Fibroblast of the conjunctiva (primary cell): ENCODE results near the gene TAB2.
A peak's percentile ranks its signal among the peaks of the same experiment; 100 is the strongest.

ENCODE experiments used
- DNase-seq: peaks from one replicate; pipeline ENCODE4 v3.0.0-alpha.2; 2010; ENCODE audit warnings: low read depth

TAB2 gene

DNA sequence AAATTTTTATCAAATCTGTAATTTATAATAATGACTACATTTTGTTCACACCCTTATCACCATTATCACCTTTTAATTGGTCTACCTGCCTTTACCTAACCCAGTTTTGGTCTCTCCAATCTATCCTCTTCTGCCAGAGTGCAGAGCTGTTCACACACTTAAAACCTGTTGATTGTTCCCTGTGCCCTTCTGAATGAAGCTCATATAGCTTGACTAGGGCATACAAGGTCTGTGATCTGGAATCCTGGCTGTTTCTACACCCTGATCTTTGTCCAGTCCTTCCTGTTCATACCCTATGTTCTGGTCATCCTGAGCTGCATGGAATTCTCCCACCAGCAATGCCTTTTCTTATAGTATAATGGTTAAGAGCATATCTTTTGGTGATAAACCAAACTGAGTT, 53.6 kb downstream of the TAB2 start:
- DNase-seq: no peak

DNA sequence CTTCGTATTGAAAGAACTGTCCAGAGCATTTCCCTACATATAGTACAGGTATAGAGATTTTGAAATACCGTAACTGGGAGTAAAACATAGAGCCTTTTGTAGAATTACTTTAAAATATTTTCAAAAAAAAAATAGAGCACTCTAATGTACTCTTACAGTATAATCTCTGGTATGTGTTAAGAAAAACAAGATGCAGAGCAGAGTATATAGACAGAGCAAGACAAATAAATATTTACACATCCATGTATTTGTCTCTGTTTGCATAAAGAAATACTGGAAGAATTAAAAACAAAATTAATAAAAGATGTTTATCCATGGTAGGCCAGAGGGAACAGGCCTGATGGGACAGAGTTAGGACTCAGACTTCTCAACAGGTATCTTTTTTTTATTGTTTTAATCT, 54.5 kb downstream of the TAB2 start:
- DNase-seq: no peak

DNA sequence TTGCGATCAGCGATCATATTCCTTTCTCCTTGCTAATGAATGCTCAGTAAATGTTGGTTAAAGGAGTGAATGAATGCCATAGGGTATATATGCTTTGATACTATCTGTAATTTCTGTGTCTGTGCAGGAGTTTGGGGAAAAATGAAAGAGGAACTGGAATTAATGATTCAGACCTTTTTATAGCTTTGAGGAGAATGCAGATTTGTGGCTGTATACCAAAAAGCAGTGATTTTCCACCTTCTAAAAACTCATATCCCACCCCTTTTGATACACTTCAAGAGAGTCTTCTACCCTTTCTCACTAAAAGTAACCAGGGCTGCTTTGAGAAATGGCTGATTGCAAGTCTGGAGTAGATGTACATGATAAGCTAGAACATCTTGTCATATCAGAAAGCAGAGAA, 56.0 kb downstream of the TAB2 start:
- DNase-seq: no peak

DNA sequence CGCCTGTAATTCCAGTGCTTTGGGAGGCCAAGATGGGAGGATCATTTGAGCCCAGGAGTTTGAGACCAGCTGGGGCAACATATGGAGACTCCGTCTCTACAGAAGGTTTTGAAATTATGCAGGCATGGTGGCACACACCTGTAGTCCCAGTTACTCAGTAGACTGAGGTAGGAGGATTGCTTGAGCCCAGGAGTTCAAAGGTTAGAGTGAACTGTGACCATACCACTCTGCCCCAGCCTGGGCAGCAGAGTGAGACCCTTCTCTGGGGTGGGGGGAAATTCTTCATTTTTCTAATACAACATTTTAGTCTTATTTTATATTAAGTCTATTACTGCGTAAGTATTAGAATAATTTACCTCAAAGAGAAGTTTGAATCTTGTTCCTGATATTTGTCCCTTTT, 62.5 kb downstream of the TAB2 start:
- DNase-seq: no peak

DNA sequence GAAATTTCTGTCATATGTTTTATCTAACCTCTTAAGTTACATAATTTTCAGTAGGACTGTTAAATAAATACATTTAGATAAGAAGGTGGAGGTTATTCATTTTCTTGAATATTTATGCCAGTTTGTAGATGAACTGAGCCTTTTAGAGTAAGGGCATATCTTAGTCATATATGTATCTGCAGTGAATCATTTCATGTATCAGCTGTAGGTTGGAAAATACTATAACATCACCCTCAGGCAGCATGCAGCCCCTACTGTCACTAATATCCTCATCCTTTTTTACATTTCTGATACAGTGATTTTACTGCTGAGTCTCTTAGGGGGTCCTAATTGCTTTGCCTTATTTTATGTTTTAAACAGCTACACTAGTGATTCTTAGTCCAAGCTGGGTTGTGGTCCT, 63.0 kb downstream of the TAB2 start:
- DNase-seq: no peak

DNA sequence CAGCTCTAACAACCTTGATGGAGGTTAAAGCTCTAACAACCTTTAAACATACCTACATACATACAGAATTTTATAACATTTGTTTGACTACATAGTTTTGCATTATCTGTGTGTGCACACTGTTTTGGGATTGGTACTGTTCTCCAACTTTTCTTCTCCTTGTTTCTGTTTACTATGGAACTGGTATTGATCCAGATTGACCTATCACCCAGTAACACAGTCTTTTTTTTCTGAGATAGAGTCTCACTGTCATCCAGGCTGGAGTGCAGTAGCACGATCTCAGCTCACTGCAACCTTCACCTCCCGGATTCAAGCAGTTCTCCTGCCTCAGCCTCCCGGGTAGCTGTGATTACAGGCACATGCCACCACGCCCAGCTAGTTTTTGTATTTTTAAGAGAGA, 65.9 kb downstream of the TAB2 start:
- no peak for DNase-seq

DNA sequence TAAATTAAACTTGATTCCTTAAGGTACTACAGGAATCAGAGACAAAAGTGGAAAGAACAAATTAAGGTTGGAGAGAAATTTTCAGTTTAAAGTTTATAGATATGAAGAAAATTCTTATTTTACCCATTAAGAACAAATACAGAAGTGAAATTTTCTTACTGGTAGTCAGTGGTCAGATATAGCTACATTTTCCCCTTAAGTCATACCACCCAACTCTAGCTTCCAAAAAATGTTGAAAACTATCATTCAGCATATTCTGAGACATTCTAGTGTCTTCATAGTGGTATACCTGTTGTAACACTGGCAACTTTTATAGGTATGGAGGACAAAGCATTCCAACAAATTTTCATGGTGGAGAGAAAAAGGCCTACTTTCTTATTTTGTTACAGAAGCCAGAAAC, 67.0 kb downstream of the TAB2 start:
- DNase-seq: no peak

DNA sequence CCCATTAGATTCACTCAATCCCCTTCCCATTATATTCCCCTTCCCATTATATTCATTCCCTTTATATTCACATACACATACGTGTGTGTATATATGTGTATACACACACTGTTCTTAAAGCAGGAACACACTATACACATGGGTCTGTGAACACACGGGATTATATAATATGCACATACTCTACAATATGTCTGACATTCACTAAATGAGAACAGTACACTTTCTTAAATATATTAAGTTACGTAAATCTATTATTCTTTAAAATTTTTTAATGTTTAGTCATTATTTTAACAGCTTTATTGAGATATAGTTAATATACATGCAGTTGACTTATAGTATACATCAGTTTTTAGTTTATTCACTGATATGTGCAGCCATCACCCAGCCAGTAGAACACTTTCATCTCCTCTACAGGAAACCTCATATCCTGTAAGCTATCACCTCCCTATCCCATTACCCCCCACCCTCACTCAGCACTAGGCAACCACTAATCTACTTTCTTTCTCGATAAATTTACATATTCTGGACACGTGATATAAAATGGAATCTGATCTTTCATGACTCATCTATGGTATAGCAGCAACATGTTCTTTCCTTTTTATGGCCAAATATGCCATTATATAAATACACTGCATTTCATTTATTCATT, 68.6 kb downstream of the TAB2 start:
- DNase-seq: no peak

DNA sequence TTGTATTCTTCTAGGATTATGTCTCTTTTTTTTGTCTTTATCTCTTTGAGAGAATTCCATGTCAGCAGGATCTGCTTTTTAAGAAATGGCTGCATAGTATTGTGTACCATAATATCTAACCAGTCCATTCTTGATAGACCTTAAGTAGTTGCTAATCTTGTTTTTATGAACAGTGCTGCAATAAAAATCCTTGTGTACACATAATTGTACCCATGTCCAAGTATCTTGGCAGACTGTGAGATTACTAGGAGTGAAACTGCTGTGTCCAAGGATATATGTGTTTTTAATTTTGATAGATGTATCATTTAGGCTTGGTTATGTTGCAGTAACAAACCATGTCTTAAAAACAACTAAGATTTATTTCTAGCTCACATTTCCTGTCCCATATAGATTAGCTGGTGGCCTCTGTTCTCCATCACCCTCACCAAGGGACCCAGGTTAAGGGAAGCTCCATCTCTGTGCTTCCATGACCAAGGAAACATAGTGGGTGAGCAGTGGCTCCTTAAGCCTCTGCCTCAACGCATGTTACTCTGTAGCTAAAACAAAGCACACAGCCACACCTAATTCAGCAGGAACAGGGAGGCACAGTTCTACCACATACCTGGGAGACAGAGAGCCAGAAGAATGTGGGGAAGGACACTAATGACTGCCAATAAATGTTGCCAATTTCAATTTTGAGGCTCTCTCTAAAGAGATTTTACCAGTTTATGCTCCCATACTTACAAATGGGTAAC, 70.4 kb downstream of the TAB2 start:
- peak; percentile 4 for DNase-seq

DNA sequence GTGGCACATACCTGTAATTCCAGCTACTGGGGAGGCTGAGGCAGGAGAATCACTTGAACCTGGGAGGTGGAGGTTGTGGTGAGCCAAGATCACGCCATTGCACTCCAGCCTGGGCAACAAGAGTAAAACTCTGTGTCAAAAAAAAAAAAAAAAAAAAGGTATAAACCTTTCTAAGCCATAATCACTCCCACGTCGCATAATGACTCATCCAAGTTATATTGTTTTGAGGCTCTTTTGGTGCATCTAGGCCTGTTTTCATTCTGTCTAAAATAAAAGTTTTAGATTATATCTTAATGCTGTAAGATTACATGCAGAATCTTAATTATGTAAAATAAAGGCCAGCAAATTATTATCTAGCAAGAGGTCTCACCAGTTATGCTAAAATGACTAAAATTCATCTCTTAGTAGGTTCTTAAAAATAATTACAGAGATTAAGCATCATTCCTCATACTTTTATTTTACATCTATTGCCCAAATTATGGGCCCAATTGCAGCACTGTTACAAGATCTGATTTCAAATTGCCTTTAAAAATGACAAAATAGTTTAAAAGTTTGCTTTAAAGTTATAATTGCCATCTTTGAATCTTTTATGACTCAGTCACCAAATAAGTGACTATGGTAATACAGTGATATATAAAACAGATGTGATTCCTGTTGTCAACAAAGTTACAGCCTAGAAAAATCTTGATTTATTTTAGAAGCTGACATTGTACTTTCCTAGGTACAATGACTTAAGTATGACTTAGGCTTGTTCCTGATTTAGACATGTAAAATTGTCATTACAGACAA, 72.2 kb downstream of the TAB2 start:
- DNase-seq: no peak

DNA sequence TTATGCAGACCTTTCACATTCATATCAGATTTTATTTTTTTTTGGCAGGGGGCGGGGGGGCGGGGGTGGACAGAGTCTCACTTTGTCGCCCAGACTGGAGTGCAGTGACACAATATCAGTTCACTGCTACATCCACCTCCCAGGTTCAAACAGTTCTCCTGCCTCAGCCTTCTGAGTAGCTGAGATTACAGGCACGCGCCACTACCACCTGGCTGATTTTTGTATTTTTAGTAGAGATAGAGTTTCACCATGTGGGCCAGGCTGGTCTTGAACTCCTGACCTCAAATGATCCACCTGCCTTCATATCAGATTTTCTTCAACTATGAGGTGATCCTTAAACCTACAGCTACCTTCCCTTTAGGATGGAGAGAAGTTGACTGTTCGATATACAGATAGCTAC, 74.6 kb downstream of the TAB2 start:
- DNase-seq: no peak

DNA sequence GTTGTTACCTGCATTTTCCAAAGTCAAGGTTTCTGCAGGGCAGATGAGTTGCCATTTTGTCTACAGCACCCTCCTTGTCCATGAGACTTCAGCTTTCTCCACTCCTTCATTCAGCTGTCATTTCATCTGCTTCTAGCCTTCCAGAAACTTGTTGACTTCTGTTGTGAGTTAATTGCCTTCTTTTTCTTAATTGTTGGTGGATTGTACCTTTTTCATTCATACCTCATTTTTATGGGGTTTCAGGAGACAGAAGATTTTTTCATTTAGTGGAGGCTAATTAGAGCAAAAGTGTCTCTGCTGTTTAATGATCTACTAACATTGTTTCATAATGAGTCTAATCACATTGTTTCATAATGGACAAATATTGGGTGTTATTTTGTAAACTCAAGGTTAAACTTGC, 75.0 kb downstream of the TAB2 start:
- DNase-seq: no peak

DNA sequence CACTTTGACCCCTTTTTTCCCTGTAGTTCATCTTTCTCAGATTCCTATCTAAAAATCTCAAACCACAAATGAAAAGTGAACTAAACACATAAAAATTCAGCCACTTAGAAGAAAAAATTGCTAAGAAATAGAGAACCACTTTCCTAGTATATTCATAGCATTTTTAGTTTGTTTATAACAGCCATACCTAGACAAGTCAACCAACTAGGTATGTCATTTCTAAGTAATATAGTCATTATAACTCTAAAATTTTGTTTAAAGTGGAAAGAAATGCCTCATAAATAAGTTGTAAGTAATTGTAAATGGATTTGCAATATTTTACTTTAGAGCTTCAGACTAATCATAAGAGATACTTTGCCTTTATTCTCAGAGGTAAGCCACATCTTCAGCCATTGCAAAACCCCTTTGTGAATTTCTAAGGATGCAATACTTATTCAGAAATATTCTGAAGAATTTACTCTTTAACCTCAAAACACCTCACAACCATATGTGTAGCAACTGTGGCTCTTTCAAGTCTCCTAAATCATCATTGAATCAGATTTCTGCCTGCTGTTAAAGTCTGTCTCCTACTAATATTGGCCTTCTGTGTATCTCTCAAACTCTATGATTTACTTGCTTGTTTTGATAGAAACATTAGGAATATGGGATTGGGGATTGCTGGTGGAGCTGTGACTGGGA, 75.6 kb downstream of the TAB2 start:
- DNase-seq: no peak

DNA sequence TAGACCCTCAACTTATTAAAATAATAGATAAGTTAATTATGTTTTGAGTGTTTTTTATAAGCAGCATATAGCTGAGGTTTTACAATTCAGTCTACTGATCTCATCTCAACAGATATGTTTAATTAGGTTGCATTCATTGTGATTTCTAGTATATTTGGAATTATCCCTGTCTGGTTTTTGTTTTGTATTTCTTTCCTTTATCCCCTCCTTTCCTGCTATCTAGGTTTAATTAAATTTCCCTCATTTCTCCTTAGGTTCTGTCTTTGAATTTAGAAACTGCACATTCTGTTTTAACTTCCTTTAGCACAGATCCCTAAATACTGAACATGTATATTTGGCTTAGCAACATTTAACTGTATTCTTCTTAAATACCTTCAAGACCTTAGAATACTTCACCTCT, 77.7 kb downstream of the TAB2 start:
- DNase-seq: no peak

DNA sequence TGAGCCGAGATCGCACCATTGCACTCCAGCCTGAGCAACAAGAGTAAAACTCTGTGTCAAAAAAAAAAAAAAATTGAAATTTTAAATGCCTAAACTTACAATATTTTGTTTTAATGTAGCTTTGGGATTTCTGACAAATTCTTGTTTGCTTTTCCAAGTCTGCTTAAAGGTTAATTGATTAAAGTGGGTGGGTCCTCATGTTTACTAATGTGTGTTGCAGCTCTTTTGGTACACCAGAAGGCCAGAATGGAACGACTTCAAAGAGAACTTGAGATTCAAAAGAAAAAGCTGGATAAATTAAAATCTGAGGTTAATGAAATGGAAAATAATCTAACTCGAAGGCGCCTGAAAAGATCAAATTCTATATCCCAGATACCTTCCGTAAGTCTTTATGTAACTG, 79.9 kb downstream of the TAB2 start:
- DNase-seq: no peak

DNA sequence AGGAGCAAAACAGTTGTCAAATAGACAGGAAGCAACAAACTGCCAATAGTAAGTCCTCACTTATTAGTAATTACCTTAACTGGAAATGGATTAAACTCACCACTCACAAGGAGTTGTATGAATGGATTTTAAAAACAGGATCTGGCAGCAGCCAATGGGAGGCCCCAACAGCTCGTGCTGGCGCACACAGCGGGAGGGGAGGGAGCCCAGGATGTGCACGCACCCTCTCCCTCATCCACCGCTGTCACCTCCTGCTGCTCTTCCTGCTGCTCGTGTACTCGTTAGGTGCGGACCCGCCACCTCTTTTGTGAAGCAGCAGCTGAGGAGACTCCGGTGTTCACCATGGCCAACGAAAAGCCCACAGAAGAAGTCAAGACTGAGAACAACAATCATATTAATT, 82.5 kb downstream of the TAB2 start, which contains the start of gene SUMO4:
Gene SUMO4 (plus strand): TSS at position 213 of the 400 bp plus-strand sequence. CDS start 130 bp downstream, at position 343.
- no peak for DNase-seq

DNA sequence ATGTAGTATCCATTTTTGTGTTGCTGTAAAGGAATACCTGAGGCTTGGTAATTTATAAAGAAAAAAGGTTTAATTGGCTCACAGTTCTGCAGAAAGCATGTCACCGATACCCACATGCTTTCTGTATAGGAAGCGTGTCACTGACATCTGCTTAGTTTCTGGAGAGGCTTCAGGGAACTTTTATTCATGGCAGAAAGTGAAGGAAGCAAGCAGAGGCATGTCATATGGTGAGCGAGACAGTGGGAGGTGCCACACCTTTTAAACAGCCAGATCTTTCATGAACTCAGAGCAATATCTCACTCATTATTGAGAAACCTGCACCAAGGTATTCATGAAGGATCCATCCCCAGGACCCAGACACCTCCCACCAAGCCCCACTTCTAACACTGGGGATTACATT, 86.0 kb downstream of the TAB2 start:
- DNase-seq: no peak

DNA sequence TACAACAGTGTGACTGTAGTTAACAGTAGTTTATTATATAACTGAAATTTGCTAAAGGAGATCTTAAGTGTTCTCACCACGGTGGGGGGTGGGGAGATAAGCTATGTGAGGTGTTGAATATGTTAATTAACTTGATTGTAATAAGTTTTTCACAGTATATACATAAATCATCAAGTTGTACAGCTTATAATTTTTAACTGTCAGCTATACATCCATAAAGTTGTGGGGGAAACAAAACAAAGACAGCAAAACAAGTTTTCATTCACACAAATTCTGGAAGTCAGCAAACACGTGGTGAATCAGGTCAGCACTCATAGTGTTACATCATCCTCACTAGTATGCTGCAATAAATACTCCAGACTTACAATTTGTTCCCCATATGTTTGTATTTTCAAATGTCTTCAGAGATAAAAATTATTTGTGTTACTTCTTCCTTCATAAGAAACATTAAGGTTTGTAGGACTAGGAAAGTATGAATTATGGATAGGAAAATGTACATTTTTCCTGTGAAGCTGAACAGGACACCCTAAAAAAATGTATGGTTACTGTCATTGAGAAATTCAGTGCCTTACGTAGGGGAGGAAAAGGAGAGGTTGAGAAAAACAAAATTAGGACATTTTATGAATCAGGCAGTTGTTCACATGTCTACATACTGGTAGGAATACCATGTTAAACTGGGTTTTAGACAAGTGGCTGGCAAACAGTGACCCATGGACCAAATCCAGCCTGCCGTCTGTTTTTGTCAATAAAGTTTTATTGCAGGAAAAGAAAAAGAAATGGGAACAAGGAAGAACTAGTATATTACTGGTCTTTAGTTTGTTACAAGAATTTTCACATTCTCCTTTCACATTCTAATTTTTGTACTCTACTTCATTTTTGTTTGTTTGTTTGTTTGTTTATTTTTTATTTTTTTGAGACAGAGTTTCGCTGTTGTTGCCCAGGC, 88.6 kb downstream of the TAB2 start:
- DNase-seq: peak; percentile 64

DNA sequence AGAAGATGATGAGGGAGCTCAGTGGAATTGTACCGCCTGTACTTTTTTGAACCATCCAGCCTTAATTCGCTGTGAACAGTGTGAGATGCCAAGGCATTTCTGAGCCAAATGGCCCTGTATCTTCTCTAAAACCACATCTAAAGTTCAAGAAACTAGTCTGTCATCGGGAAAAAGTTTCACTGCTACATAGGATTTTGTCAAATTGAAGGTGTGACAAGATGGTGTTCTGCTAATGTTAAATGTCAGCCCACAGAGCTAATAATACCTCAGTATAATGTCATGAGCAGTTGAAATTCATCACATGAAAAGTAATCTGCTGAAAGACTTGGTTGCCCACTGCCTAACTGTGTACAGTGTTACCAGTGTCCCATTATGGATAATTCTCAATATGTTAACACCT, 92.1 kb downstream of the TAB2 start:
- DNase-seq: no peak

DNA sequence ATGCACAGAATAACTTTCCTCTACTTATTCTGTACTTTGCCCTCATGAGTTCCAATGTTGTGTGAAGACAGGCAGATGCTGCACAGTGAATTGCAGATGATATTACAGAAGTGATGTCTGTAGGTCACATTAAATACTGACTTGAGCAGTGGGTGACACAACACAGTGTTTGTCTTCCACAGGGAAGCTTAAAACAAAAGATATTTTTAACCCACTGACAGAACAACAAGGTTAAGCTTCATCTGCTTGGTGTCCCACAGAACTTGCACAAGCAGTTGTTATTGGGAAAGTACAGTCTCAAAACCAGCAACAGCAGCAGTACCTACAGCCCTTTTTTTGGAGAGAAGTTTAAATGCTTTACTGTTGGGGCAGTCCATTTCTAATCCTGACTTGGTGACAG, 93.0 kb downstream of the TAB2 start:
- DNase-seq: no peak

DNA sequence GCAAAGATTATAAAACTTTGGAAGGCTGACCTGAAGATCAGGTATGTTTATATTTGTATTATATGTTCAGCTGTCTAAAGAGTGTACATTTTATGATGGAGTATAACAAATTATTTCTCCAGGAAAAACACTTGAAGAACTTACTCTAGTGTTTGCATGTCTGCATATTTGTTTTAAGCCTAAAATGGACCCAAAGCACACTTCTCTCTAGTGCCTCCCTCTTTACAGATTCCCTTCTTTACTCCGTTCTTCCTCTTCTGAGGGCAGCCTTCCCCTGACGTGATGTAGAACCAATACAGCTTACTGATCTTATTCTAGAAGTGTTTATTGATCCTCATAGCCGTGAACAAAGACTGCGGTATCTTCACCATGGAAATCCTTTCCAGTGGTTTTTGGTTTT, 96.5 kb downstream of the TAB2 start:
- DNase-seq: no peak
